SK-N-SH (cell line): Measurements from ENCODE around the gene SLC16A12. TPM values are rescaled to one million over a fixed set of nuclear protein-coding genes. Genes with fewer than 3 reads are reported as not detected.

Source experiments
- CTCF ChIA-PET: fragments of 300-600, 350-600 bp; formaldehyde crosslinking; extraction: SDS; loops from one replicate; lab custom pipeline; 2021; lab: Yijun Ruan, JAX
- POLR2A ChIA-PET: fragments of 350-600 bp; sonication (Branson Sonifier 250); formaldehyde crosslinking; extraction: SDS; loops from one replicate; lab custom pipeline; 2020; ENCODE audit warnings: antibody characterized with exemption, inconsistent platforms; lab: Yijun Ruan, JAX
- DNase-seq: peaks from one replicate; pipeline ENCODE4 v3.0.0; 2012
- H2AFZ ChIP-seq: fragments of 200-600 bp; sonication (generic); 2 replicates; pipeline ENCODE4 v1.8.1; 2016; ENCODE audit warnings: antibody characterized with exemption, mild to moderate bottlenecking, low read depth
- H3F3A ChIP-seq: fragments of 200-600 bp; sonication (generic); replicated peaks from 2 replicates; pipeline ENCODE3; 2016; ENCODE audit warnings: antibody characterized with exemption, mild to moderate bottlenecking; ENCODE audit not compliant: insufficient read depth
- H3K27ac ChIP-seq, 2 experiments: fragments of 200-500 bp in 1 of 2; fragments of 200-600 bp in 1 of 2; sonication (Bioruptor generic) in 1 of 2; sonication (generic), shearing (Covaris generic) in 1 of 2; 2 replicates each; pipeline versions ENCODE4 v1.5.1 to v1.6.1; 2014 to 2016; ENCODE audit warnings: low read depth in 2 of 2, inconsistent platforms in 1 of 2, low read length in 1 of 2, mild to moderate bottlenecking in 1 of 2, mixed read lengths in 1 of 2
- H3K27me3 ChIP-seq: fragments of 200-600 bp; sonication (generic), shearing (Covaris generic); 2 replicates; pipeline ENCODE4 v1.6.1; 2016; ENCODE audit warnings: mixed run types; ENCODE audit not compliant: insufficient read depth
- H3K36me3 ChIP-seq, 2 experiments: fragments of 200-500 bp in 1 of 2; fragments of 200-600 bp in 1 of 2; sonication (Bioruptor generic) in 1 of 2; sonication (generic) in 1 of 2; replicated peaks in 1 of 2; 2 replicates each; pipeline versions ENCODE3 to v1.5.1; 2014 to 2016; ENCODE audit warnings: low read length in 1 of 2, mild to moderate bottlenecking in 1 of 2; ENCODE audit not compliant: insufficient read depth in 2 of 2, control insufficient read depth in 1 of 2
- H3K4me1 ChIP-seq, 2 experiments: fragments of 200-500 bp in 1 of 2; fragments of 200-600 bp in 1 of 2; sonication (Bioruptor generic) in 1 of 2; sonication (generic), shearing (Covaris generic) in 1 of 2; 2 replicates each; pipeline versions ENCODE4 v1.5.1 to v1.6.1; 2014 to 2016; ENCODE audit warnings: low read depth in 1 of 2, low read length in 1 of 2, mixed run types in 1 of 2; ENCODE audit not compliant: insufficient read depth in 2 of 2, control insufficient read depth in 1 of 2
- H3K4me2 ChIP-seq: fragments of 200-600 bp; sonication (generic), shearing (Covaris generic); 2 replicates; pipeline ENCODE4 v1.6.1; 2017; ENCODE audit warnings: mixed run types
- H3K4me3 ChIP-seq, 2 experiments: fragments of 200-500 bp in 1 of 2; fragments of 200-600 bp in 1 of 2; sonication (Bioruptor generic) in 1 of 2; sonication (generic), shearing (Covaris generic) in 1 of 2; 2 replicates each; pipeline versions ENCODE4 v1.5.1 to v1.8.1; 2014 to 2016; ENCODE audit warnings: low read depth in 2 of 2, inconsistent platforms in 1 of 2, low read length in 1 of 2, mild to moderate bottlenecking in 1 of 2, mixed read lengths in 1 of 2, moderate library complexity in 1 of 2
- H3K79me2 ChIP-seq: fragments of 200-600 bp; sonication (generic); 2 replicates; pipeline ENCODE4 v1.8.1; 2017; ENCODE audit warnings: mild to moderate bottlenecking; ENCODE audit not compliant: insufficient read depth
- H3K9ac ChIP-seq: fragments of 200-600 bp; sonication (generic); 2 replicates; pipeline ENCODE4 v1.6.1; 2017; ENCODE audit warnings: mixed run types
- H3K9me2 ChIP-seq: fragments of 200-600 bp; sonication (generic); 2 replicates; pipeline ENCODE4 v1.6.1; 2017; ENCODE audit warnings: mixed run types
- H3K9me3 ChIP-seq: fragments of 200-600 bp; sonication (generic); 2 replicates; pipeline ENCODE4 v1.6.1; 2017; ENCODE audit warnings: mixed run types, mild to moderate bottlenecking, moderate library complexity
- H4K20me1 ChIP-seq: fragments of 200-600 bp; sonication (generic); 2 replicates; pipeline ENCODE4 v1.6.1; 2017; ENCODE audit warnings: mild to moderate bottlenecking, mixed run types; ENCODE audit not compliant: insufficient read depth
- ELF1 ChIP-seq: IDR thresholded peaks from 2 replicates; pipeline ENCODE4 v1.4.0; 2012
- FOSL2 ChIP-seq: IDR thresholded peaks from 2 replicates; pipeline ENCODE4 v1.4.0; 2012; ENCODE audit warnings: low read depth, mild to moderate bottlenecking, moderate library complexity, borderline replicate concordance
- GATA2 ChIP-seq: sonication (generic); formaldehyde crosslinking; IDR thresholded peaks from 2 replicates; pipeline ENCODE4 v1.5.0; 2020; ENCODE audit warnings: mild to moderate bottlenecking, missing genetic modification reagents
- JUND ChIP-seq: IDR thresholded peaks from 2 replicates; pipeline ENCODE4 v1.4.0; 2012
- MEF2A ChIP-seq: IDR thresholded peaks from 2 replicates; pipeline ENCODE4 v1.4.0; 2012; ENCODE audit warnings: low read depth, borderline replicate concordance
- MXI1 ChIP-seq: IDR thresholded peaks from 2 replicates; pipeline ENCODE4 v1.6.1; 2012; ENCODE audit warnings: mild to moderate bottlenecking, low read depth, low read length, improper control_type of control experiment
- NFIC ChIP-seq: IDR thresholded peaks from 2 replicates; pipeline ENCODE4 v1.4.0; 2012; ENCODE audit warnings: borderline replicate concordance
- RAD21 ChIP-seq: IDR thresholded peaks from 2 replicates; pipeline ENCODE4 v1.6.1; 2012; ENCODE audit warnings: mild to moderate bottlenecking, low read length
- RXRA ChIP-seq: IDR thresholded peaks from 2 replicates; pipeline ENCODE4 v1.4.0; 2012; ENCODE audit warnings: low read depth, mild to moderate bottlenecking, borderline replicate concordance
- TAF1 ChIP-seq: IDR thresholded peaks from 2 replicates; pipeline ENCODE4 v1.6.1; 2012; ENCODE audit warnings: low read depth, mild to moderate bottlenecking, low read length, moderate library complexity, borderline replicate concordance
- TCF12 ChIP-seq: IDR thresholded peaks from 2 replicates; pipeline ENCODE4 v1.4.0; 2012
- ZBTB33 ChIP-seq: IDR thresholded peaks from 2 replicates; pipeline ENCODE4 v1.4.0; 2012; ENCODE audit warnings: low read depth, borderline replicate concordance
- WGBS: methylation state at CpG from one replicate; pipeline ENCODE4 v1.1.6; 2017; ENCODE audit warnings: low lambda C conversion rate; 5-methylcytosine and 5-hydroxymethylcytosine counted together
- polyA plus RNA-seq, 3 experiments: library from polyadenylated mRNA; depleted of rRNA; stranded (reverse); fragments of >200 nt; gene quantifications; 2 replicates each; pipeline ENCODE4 v1.2.3, GENCODE V29; 2012
- TF ChIP-seq, protein P1 (sequence below): fragments of 150-350 bp; IDR thresholded peaks from 2 replicates; pipeline ENCODE4 v1.6.1; 2017; ENCODE audit warnings: antibody characterized with exemption, low read length, low read depth, borderline replicate concordance
- TF ChIP-seq, protein P2 (sequence below): IDR thresholded peaks from 2 replicates; pipeline ENCODE4 v1.4.0; 2012; ENCODE audit warnings: low read depth

SLC16A12 gene
- polyA plus RNA-seq, 1 of the 3 experiments (the other 2 are of a cell fraction), result 0.13 TPM

- TF ChIP-seq NFIC (peak; percentile 65), RAD21 (no peak), JUND (peak; percentile 59), FOSL2 (peak; percentile 45; the same call in 1 of the 2 replicates), MEF2A (peak; percentile 12; the same call in 1 of the 2 replicates)
- TF ChIP-seq, protein P1, sequence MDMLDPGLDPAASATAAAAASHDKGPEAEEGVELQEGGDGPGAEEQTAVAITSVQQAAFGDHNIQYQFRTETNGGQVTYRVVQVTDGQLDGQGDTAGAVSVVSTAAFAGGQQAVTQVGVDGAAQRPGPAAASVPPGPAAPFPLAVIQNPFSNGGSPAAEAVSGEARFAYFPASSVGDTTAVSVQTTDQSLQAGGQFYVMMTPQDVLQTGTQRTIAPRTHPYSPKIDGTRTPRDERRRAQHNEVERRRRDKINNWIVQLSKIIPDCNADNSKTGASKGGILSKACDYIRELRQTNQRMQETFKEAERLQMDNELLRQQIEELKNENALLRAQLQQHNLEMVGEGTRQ, result no peak
Observed at GRCh38 chr10:89469517-89469916, 65.9 kb downstream of the SLC16A12 start (continued).

- Histone ChIP-seq H3K4me2 (no peak overlapping the region), H3K27ac (no peak overlapping the region), H4K20me1 (no peaks in the 10 kb centered on the region), H3K27me3 (no peaks in the 10 kb centered on the region), H3K36me3 (no peaks in the 10 kb centered on the region), H3F3A (peaks cover 11% of the 10 kb centered on the region), H3K9me3 (no peaks in the 10 kb centered on the region), H3K4me3 (no peak overlapping the region), H3K4me1 (peaks cover 3 to 22% of the 10 kb centered on the region in 2 experiments; a peak in 2 of 4 replicates), H3K9me2 (no peaks in the 10 kb centered on the region), H3K9ac (no peak overlapping the region), H2AFZ (0 out of 2 replicates have a peak overlapping the region, but pooled peaks have one; percentile 9), H3K79me2 (no peaks in the 10 kb centered on the region)
- POLR2A ChIA-PET, result no interaction called here
- 93% methylated on average over 9 of the region's 9 CpGs for WGBS
- no peak for DNase-seq
- CTCF ChIA-PET, result interaction anchor here (1.3 to 3.7 kb wide), 2 partner anchors 11 to 16 kb away, joined by 3 to 20 read pairs; no protein-coding TSS in a partner anchor
- TF ChIP-seq ZBTB33 (no peak), TCF12 (no peak), TAF1 (no peak), MXI1 (no peak), RXRA (no peak), GATA2 (CRISPR knock-in tag) (no peak), MEF2A (no peak), JUND (no peak), ELF1 (no peak)
- TF ChIP-seq, protein P2, sequence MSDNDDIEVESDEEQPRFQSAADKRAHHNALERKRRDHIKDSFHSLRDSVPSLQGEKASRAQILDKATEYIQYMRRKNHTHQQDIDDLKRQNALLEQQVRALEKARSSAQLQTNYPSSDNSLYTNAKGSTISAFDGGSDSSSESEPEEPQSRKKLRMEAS, result no peak
Observed at GRCh38 chr10:89468191-89468965, 67.0 kb downstream of the SLC16A12 start.
